Measurements from ENCODE around the gene NHP2.

DNA sequence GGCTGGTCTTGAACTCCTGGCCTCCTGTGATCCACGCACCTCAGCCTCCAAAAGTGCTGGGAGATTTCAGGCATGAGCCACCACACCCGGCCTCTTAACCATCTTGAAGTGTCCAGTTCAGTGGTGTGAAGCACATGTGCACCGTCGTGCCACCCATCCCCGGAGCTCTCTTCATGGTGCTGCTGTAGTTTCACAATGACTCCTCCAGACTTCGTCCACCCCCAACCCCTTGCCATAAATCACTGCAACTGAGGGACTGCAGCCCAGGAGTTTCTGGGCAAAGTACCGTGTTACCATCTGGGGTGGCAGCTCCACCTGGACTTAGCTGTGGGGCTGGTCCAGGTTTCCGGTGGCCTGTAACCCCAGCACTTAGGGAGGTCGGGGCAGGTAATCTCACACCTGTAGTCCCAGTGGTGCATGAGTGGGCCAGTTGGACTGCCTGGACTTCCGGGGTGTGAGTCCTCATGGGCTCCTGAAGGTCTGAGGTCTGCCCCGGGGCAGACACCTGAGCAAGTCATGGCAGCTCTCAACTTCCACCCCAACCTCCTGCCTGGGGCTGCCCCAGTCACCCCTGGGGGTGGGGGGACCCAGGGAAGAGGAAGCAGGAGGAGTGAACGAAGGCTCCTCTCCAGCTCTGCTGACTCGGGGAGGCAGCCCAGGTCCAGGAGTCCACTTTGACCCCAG, 47.0 kb downstream of the NHP2 start:
- TF ChIP-seq, protein P1, sequence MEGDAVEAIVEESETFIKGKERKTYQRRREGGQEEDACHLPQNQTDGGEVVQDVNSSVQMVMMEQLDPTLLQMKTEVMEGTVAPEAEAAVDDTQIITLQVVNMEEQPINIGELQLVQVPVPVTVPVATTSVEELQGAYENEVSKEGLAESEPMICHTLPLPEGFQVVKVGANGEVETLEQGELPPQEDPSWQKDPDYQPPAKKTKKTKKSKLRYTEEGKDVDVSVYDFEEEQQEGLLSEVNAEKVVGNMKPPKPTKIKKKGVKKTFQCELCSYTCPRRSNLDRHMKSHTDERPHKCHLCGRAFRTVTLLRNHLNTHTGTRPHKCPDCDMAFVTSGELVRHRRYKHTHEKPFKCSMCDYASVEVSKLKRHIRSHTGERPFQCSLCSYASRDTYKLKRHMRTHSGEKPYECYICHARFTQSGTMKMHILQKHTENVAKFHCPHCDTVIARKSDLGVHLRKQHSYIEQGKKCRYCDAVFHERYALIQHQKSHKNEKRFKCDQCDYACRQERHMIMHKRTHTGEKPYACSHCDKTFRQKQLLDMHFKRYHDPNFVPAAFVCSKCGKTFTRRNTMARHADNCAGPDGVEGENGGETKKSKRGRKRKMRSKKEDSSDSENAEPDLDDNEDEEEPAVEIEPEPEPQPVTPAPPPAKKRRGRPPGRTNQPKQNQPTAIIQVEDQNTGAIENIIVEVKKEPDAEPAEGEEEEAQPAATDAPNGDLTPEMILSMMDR (IDR thresholded peaks at IDR 0.05): no peak
- TF ChIP-seq POLR2A (IDR thresholded peaks at IDR 0.05): no peak
- TF ChIP-seq POLR2AphosphoS5 (IDR thresholded peaks at IDR 0.05): no peak
